Inflammatory macrophage (primary cell): ENCODE results near the gene TMEM219.
"Not testable (repeated sequence)": the region's sequence is repeated elsewhere in the genome, so short reads cannot be mapped to it uniquely, and the experiment has no call there.

Source experiments
- DNase-seq, 2 donors: peaks; one replicate each; pipeline ENCODE4 v3.0.0-alpha.2; 2020 to 2022

TMEM219 gene

DNA sequence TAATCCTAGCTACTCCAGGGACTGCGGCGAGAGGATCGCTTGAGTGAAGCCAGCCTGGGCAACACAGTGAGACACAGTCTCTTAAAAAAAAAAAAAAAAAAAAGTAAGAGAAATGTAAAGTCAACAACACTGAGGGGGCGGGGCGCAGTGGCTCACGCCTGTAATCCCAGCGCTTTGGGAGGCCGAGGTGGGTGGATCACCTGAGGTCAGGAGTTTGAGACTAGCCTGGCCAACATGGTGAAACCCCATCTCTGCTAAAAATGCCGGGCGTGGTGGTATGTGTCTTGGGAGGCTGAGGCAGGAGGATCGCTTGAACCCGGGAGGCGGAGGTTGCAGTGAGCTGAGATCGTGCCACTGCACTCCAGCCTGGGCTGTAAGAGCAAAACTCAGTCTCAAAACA is 50.7 kb downstream of the TMEM219 start:
- not testable (repeated sequence) for DNase-seq

GRCh38 chr16:30015450-30015849 is 53.6 kb downstream of the TMEM219 start:
- DNase-seq, result not testable (repeated sequence)

- DNase-seq, result no peak
These were observed 54.8 kb downstream of the TMEM219 start for GRCh38 chr16:30016555-30017276.

DNA sequence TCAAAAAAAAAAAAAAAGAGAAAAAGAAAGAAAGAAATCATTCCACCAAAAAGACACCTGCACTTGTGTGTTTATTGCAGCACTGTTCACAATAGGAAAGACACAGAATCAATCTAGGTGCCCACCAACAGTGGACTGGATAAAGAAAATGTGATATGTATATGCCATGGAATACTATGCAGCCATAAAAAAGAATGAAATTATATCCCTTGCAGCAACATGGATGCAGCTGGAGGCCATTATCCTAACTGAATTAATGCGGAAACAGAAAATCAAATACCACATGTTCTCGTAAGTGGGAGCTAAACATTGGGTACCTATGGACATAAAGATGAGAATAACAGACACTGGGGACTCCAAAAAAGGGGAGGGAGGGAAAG is 55.4 kb downstream of the TMEM219 start:
- DNase-seq, result no peak

DNA sequence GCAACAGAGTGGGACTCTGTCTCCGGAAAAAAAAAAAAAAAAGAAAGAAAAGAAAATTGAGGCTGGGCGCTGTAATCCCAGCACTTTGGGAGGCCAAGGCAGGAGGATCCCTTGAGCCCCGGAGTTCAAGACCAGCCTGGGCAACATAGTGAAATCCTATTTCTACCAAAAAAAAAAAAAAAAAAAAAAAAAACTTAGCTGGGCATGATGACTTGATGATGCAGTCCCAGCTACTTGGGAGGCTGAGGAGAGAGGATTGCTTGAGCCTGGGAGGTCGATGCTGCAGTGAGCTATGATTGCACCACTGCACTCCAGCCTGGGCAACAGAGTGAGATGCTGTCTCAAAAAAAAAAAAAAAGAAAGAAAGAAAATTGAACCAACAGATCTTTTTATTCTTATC is 56.1 kb downstream of the TMEM219 start:
- DNase-seq, result not testable (repeated sequence)

- no peak for DNase-seq
These were observed 56.9 kb downstream of the TMEM219 start for GRCh38 chr16:30018731-30019158.
